Measurements from ENCODE around the gene PNMA8C. TPM values are rescaled to one million over a fixed set of nuclear protein-coding genes. Genes with fewer than 3 reads are reported as not detected.

Gene PNMA8C
- total RNA-seq, 1 donor from 2014 or later, result not detected

DNA sequence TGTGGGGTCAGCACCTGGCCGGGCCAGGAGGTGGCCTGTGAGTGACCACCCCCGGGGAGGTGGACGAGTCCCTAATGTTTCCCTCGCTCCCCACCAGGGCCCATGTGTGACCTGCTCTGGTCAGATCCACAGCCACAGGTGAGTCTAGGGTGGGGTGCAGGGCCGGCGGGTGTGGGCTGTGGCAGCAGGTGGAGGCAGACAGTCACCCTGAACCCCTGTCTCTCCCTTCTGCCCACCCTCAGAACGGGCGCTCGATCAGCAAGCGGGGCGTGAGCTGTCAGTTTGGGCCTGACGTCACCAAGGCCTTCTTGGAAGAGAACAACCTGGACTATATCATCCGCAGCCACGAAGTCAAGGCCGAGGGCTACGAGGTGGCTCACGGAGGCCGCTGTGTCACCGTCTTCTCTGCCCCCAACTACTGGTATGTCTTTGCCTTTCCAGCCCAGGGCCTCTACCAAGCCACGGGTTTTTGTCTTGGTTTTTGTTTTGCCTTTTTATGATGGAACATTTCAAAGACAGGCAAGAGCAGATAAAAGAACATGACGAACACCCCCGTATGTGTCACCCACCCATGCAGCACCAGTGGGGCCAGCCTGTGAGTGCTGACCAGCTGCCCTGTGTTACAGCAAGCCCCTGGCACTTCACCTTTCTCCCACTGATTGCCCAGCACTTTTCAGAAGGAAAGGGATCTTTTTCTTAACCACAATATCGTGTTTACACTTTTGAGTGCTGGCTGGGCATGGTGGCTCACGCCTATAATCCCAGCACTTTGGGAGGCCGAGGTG, 40.2 kb downstream of the PNMA8C start:
- H3K4me3 ChIP-seq (ENCODE audit: low read depth, low read length), result no peak overlapping the region
- DNase-seq (ENCODE audit: low read depth), result no peak
- no peak for TF ChIP-seq CTCF (conservative IDR thresholded peaks at IDR 0.05; ENCODE audit: low read depth, low read length)

DNA sequence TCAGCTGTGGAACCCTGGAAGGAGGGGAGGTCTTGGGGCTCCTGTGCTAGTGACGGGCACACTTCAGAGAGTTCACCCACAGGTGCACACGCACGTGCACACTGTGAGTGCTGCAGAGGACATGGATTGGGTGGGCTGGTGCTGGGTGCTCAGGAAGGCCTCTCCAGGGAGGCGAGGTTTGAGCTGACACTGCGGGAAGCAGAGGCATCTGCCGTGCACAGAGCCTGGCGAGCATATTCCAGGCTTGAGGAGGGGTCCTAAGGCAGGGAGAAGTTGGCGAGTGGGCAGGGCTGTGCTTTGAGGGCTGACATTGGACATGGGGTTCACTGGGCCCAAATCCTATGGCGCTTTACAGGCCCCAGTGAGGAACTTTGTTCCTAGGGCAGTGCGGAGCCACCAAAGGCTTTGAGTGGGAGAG, 41.0 kb downstream of the PNMA8C start:
- no peak for DNase-seq (ENCODE audit: low read depth)
- H3K4me3 ChIP-seq (ENCODE audit: low read depth, low read length), result no peak overlapping the region
- no peak for TF ChIP-seq CTCF (conservative IDR thresholded peaks at IDR 0.05; ENCODE audit: low read depth, low read length)

DNA sequence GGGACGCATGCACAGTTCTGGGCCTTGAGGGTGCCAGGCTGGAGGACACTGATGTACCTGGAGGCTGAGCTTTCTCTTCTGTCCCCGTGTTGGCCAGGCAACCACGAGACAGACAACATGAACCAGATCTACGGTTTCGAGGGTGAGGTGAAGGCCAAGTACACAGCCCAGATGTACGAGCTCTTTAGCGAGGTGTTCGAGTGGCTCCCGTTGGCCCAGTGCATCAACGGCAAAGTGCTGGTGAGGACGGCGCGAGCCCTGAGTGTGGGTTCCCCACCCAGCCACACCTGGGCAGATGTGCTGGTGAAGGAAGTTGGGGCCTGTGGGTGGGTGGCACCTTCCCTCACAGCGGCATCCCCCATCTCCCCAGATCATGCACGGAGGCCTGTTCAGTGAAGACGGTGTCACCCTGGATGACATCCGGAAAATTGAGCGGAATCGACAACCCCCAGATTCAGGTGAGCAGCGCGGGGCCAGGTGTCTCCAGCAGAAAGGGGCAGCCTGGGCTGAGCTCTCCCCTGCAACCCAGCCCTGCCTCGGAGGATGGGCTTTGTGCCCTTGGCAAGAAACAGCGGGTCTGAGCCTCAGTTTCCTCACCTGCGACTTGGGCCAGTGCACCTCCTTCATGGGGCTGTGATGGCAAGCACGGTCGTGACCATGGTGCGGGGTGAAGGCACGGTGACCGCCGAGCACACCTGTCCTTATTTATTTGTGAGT, 41.6 kb downstream of the PNMA8C start:
- DNase-seq (ENCODE audit: low read depth), result no peak
- TF ChIP-seq CTCF (conservative IDR thresholded peaks at IDR 0.05; ENCODE audit: low read depth, low read length), result no peak
- no peak overlapping the region for H3K4me3 ChIP-seq (ENCODE audit: low read depth, low read length)

DNA sequence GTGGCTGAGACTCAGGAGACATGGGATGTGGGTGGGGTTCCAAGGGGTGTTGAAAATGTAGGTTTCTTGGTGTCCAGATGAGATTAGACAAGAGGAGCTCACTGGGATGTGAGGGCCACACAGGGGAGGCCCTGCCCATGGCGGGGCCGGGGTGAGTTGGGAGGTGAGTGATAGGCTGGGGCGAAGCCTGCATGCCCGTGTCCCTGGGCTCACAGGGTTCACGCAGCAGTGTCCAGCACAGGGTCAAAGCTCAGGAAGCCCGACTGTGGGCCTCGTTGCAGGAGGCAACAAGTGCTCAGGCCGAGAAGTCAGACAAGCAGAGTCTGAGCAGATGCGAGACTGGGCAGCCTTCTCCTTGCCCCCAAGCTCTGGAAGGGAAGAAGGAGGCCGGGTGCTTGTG, 42.6 kb downstream of the PNMA8C start:
- no peak for DNase-seq (ENCODE audit: low read depth)
- no peak overlapping the region for H3K4me3 ChIP-seq (ENCODE audit: low read depth, low read length)
- no peak for TF ChIP-seq CTCF (conservative IDR thresholded peaks at IDR 0.05; ENCODE audit: low read depth, low read length)

- TF ChIP-seq CTCF (conservative IDR thresholded peaks at IDR 0.05; ENCODE audit: low read depth, low read length), result no peak
- no peak for DNase-seq (ENCODE audit: low read depth)
- H3K4me3 ChIP-seq (ENCODE audit: low read depth, low read length), result no peak overlapping the region
These were observed 43.1 kb downstream of the PNMA8C start for GRCh38 chr19:46385636-46386035.

GRCh38 chr19:46384396-46384795, 44.3 kb downstream of the PNMA8C start:
- no peak for DNase-seq (ENCODE audit: low read depth)
- TF ChIP-seq CTCF (conservative IDR thresholded peaks at IDR 0.05; ENCODE audit: low read depth, low read length), result no peak
- no peak overlapping the region for H3K4me3 ChIP-seq (ENCODE audit: low read depth, low read length)

Measured in epithelial cell of proximal tubule (primary cell).